Measurements from ENCODE around the gene PMEL.

- no peak for TF ChIP-seq CTCF (conservative IDR thresholded peaks at IDR 0.05; ENCODE audit: low read length)
- TF ChIP-seq EZH2phosphoT487 (IDR thresholded peaks at IDR 0.05; ENCODE audit: borderline replicate concordance, low read depth, low read length): no peak
Observed at GRCh38 chr12:56014205-56014604, 48.4 kb upstream of the PMEL start.
